PFSK-1 (cell line): ENCODE measurements around the gene TGM4.

Experiments used
- FOXP2 ChIP-seq: optimal IDR thresholded peaks from 2 replicates; pipeline ENCODE3; 2011; ENCODE audit warnings: borderline replicate concordance, control low read depth, inconsistent platforms; ENCODE audit not compliant: insufficient read depth; ENCODE audit errors: extremely low read length, extremely low read depth
- POLR2AphosphoS5 ChIP-seq: IDR thresholded peaks from 2 replicates; pipeline ENCODE4 v1.6.1; 2012; ENCODE audit warnings: low read depth, mild to moderate bottlenecking, control low read depth, low read length, moderate library complexity
- SIN3A ChIP-seq: IDR thresholded peaks from 2 replicates; pipeline ENCODE4 v1.6.1; 2012; ENCODE audit warnings: mild to moderate bottlenecking, low read length, moderate library complexity, borderline replicate concordance; ENCODE audit not compliant: insufficient read depth
- TAF1 ChIP-seq: IDR thresholded peaks from 2 replicates; pipeline ENCODE4 v1.6.1; 2012; ENCODE audit warnings: low read length, control low read depth, borderline replicate concordance; ENCODE audit not compliant: insufficient read depth
- TF ChIP-seq, protein P1 (sequence below), 2 experiments: IDR thresholded peaks; 2 replicates each; pipeline versions ENCODE4 v1.6.1 to v1.8.0; 2011 to 2012; ENCODE audit warnings: low read depth in 2 of 2, low read length in 2 of 2, control low read depth in 1 of 2, inconsistent platforms in 1 of 2, mild to moderate bottlenecking in 1 of 2, moderate library complexity in 1 of 2; ENCODE audit not compliant: insufficient read depth in 1 of 2

Gene TGM4

DNA sequence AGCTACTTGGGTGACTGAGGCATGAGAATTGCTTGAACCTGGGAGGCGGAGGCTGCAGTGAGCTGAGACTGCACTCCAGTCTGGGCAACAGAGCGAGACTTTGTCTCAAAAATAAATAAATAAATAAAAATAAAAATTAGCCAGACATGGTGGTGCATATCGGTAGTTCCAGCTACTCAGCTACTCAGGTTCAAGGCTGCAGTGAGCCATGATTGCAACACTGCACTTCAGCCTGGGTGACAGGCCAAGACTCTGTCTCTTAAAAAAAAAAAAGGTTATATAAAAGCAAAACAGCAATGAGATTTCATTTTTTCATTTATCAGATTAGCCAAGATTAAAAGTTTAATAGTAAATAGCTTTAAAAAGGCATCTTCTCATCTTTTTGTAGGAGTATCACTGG, 2.9 kb downstream of the TGM4 start:
- TF ChIP-seq, protein P1, sequence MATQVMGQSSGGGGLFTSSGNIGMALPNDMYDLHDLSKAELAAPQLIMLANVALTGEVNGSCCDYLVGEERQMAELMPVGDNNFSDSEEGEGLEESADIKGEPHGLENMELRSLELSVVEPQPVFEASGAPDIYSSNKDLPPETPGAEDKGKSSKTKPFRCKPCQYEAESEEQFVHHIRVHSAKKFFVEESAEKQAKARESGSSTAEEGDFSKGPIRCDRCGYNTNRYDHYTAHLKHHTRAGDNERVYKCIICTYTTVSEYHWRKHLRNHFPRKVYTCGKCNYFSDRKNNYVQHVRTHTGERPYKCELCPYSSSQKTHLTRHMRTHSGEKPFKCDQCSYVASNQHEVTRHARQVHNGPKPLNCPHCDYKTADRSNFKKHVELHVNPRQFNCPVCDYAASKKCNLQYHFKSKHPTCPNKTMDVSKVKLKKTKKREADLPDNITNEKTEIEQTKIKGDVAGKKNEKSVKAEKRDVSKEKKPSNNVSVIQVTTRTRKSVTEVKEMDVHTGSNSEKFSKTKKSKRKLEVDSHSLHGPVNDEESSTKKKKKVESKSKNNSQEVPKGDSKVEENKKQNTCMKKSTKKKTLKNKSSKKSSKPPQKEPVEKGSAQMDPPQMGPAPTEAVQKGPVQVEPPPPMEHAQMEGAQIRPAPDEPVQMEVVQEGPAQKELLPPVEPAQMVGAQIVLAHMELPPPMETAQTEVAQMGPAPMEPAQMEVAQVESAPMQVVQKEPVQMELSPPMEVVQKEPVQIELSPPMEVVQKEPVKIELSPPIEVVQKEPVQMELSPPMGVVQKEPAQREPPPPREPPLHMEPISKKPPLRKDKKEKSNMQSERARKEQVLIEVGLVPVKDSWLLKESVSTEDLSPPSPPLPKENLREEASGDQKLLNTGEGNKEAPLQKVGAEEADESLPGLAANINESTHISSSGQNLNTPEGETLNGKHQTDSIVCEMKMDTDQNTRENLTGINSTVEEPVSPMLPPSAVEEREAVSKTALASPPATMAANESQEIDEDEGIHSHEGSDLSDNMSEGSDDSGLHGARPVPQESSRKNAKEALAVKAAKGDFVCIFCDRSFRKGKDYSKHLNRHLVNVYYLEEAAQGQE (IDR thresholded peaks at IDR 0.05; ENCODE audit: insufficient read depth in 1 of 2, low read depth in 2 of 2, low read length in 2 of 2) = no peak
- TF ChIP-seq FOXP2 = no peak
- no peak for TF ChIP-seq SIN3A
- no peak for TF ChIP-seq POLR2AphosphoS5

DNA sequence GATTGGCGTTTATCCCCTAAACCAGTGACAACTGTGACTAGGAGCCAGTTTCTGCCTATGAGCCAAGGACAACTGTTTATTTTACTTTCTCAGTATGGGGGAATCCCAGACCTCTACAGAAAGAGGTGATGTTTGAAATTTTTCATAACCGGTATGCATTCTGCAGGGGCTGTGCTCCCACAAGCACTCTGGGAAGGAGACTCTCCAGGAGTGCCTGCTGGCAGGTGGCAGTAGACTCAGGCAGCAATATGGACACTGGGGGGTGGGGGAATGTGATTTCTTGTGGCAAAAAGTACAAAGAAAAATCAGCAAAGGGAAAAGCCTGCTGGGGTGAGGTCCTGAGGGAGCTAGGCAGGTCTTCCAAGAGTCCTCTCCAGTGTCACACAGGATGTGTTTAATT, 5.9 kb downstream of the TGM4 start:
- TF ChIP-seq FOXP2 (no peak), SIN3A (no peak), TAF1 (no peak)
- TF ChIP-seq, protein P1 (IDR thresholded peaks at IDR 0.05; ENCODE audit: insufficient read depth in 1 of 2, low read depth in 2 of 2, low read length in 2 of 2) = no peak

DNA sequence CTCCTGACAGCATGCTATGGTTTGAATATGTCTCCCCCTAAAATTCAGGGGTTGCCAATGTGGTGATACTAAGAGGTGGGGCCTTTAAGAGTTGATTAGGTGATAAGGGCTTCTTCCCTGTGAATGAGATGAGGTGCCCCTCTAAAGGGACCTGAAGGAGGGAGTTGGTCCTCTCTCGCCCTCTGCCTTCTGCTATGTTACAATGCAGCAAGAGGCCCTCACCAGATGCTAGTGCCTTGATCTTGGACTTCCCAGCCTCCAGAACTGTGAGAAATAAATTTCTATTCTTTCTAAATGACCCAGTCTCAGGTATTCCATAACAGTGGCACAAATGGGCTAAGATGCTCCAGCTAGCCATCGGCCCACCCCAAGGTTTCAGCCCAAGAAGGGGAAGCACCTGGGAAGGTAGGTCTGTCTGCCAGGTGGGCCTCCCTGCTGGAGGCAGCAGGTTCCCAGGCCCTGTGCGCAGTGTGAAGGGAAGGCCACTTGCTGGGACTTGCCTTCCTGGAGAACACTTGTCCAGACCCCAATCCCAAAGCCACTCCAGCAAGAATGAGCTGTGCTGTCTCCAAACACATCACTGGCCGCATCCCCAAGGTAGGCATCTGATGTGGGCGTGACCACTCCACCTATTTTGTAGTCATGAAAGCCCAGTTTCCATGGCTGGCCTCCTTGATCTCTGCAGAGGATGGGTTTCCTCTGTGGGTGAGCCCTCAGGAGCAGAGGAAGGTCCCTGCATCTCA, 9.0 kb downstream of the TGM4 start:
- TF ChIP-seq, protein P1 (IDR thresholded peaks at IDR 0.05; ENCODE audit: insufficient read depth in 1 of 2, low read depth in 2 of 2, low read length in 2 of 2) = no peak
- TF ChIP-seq TAF1 (no peak), FOXP2 (no peak), SIN3A (no peak), POLR2AphosphoS5 (no peak)

DNA sequence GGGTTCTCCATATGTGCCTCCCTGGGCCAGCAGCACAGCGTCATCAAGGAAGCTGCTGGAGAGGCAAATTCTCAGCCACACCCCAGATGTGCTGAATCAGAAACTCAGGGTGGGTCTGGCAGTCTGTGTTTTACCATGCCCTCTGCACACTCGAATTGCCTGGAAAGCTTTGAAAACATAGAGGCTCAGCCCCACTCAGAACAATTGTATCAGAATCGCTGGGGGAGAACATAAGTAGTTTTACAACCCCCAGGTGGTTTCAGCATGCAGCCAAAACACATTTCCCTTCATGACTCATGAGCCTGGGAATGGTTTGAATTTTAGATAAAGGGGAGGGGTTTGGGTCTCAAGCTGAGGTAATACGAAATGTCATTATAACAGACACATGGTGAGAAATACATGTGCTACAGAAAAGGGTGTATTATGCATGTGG, 9.6 kb downstream of the TGM4 start:
- TF ChIP-seq, protein P1 (IDR thresholded peaks at IDR 0.05; ENCODE audit: insufficient read depth in 1 of 2, low read depth in 2 of 2, low read length in 2 of 2) = no peak
- TF ChIP-seq TAF1 (no peak), SIN3A (no peak), FOXP2 (no peak), POLR2AphosphoS5 (no peak)

DNA sequence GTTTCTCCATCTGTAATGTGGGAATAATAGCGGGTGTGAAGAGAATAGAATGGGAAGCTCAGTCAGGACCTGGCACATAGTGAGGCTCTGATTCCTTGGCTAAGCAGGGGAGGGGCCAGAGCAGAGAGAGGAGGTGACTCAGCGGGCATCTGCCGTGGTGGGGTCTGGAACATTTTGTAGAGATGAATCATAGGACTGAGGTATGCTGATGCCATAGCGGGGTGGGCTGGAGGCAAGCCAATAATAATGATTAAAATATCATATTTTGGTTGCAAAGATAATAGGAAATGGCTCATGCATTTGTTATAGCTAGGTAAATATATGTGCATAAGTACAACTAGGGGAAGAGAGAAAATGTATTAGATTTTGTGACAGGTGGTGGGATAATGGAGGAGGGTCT, 11.2 kb downstream of the TGM4 start:
- TF ChIP-seq TAF1 (no peak), SIN3A (no peak), FOXP2 (no peak), POLR2AphosphoS5 (no peak)
- TF ChIP-seq, protein P1 (IDR thresholded peaks at IDR 0.05; ENCODE audit: insufficient read depth in 1 of 2, low read depth in 2 of 2, low read length in 2 of 2) = no peak
